ENCODE measurements around the gene CYP26B1. TPM values are rescaled to one million over a fixed set of nuclear protein-coding genes. Genes with fewer than 3 reads are reported as not detected.

The CYP26B1 gene, protein sequence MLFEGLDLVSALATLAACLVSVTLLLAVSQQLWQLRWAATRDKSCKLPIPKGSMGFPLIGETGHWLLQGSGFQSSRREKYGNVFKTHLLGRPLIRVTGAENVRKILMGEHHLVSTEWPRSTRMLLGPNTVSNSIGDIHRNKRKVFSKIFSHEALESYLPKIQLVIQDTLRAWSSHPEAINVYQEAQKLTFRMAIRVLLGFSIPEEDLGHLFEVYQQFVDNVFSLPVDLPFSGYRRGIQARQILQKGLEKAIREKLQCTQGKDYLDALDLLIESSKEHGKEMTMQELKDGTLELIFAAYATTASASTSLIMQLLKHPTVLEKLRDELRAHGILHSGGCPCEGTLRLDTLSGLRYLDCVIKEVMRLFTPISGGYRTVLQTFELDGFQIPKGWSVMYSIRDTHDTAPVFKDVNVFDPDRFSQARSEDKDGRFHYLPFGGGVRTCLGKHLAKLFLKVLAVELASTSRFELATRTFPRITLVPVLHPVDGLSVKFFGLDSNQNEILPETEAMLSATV
- total RNA-seq (2.5 TPM), polyA plus RNA-seq (ENCODE audit: insufficient read depth, low read depth, low replicate concordance) (3.1 TPM)
- long read RNA-seq, donor 1, full-length matches to known transcripts = 2 of 2 reads
- long read RNA-seq, donor 1, partial matches to known transcripts = 0 of 2 reads
- long read RNA-seq, donor 1, other reads (novel, unspliced or antisense) = 0 of 2 reads
- long read RNA-seq, donor 2, full-length matches to known transcripts = 1 of 1 reads
- long read RNA-seq, donor 2, partial matches to known transcripts = 0 of 1 reads
- long read RNA-seq, donor 2, other reads (novel, unspliced or antisense) = 0 of 1 reads
- long read RNA-seq, donor 3, full-length matches to known transcripts = 1 of 1 reads
- long read RNA-seq, donor 3, partial matches to known transcripts = 0 of 1 reads
- long read RNA-seq, donor 3, other reads (novel, unspliced or antisense) = 0 of 1 reads
- long read RNA-seq, donor 4, full-length matches to known transcripts = 4 of 4 reads
- long read RNA-seq, donor 4, partial matches to known transcripts = 0 of 4 reads
- long read RNA-seq, donor 4, other reads (novel, unspliced or antisense) = 0 of 4 reads
- long read RNA-seq, donor 5 = 0 reads
- long read RNA-seq, donor 6 = 0 reads
- long read RNA-seq, donor 7, partial matches to known transcripts = 1 of 4 reads
- long read RNA-seq, donor 7, other reads (novel, unspliced or antisense) = 3 of 4 reads
- long read RNA-seq, donor 8 = 0 reads
- long read RNA-seq, donor 9 = 0 reads
- long read RNA-seq, donor 10, full-length matches to known transcripts = 3 of 3 reads
- long read RNA-seq, donor 10, partial matches to known transcripts = 0 of 3 reads
- long read RNA-seq, donor 10, other reads (novel, unspliced or antisense) = 0 of 3 reads

GRCh38 chr2:72147303-72147971 lies at the start of gene CYP26B1:
Gene CYP26B1, minus strand, starts transcription at chr2:72147862. Its CDS starts 28 bp downstream, at chr2:72147834.
- no peak for FAIRE-seq
- intact Hi-C loops (cut with DNase I) = loop anchor here (10.0 kb wide), 1 partner anchor 213 kb away; no protein-coding TSS in a partner anchor
- no peaks in the 10 kb centered on the region for H3K36me3 ChIP-seq (ENCODE audit: control insufficient read depth in 2 of 3, insufficient read depth in 3 of 3, low read length in 3 of 3)
- peaks cover 37% of the 10 kb centered on the region for H3K27me3 ChIP-seq (ENCODE audit: control insufficient read depth, insufficient read depth, low read length)
- DNase-seq = peak in 4 of 5 donors; percentile 42 to 79 (median 48)
- H3K9me3 ChIP-seq (ENCODE audit: control insufficient read depth in 2 of 3, insufficient read depth in 1 of 3, low read length in 3 of 3) = no peaks in the 10 kb centered on the region
- H3K9ac ChIP-seq (ENCODE audit: low read length in 3 of 3) = peak within 1 kb of the TSS in 1 of 3 donors; percentile 26
- peak within 1 kb of the TSS; percentile 49 to 63 (median 58) for H3K4me3 ChIP-seq (ENCODE audit: low read length in 3 of 3)
- H3K27ac ChIP-seq (ENCODE audit: low read depth in 2 of 2, low read length in 2 of 2) = no peak within 1 kb of the TSS
- H3K4me1 ChIP-seq (ENCODE audit: control insufficient read depth in 2 of 3, insufficient read depth in 2 of 3, low read depth in 1 of 3, low read length in 3 of 3) = peaks cover 0 to 25% (median 3%) of the 10 kb centered on the region in 3 donors
- TF ChIP-seq, protein P1, sequence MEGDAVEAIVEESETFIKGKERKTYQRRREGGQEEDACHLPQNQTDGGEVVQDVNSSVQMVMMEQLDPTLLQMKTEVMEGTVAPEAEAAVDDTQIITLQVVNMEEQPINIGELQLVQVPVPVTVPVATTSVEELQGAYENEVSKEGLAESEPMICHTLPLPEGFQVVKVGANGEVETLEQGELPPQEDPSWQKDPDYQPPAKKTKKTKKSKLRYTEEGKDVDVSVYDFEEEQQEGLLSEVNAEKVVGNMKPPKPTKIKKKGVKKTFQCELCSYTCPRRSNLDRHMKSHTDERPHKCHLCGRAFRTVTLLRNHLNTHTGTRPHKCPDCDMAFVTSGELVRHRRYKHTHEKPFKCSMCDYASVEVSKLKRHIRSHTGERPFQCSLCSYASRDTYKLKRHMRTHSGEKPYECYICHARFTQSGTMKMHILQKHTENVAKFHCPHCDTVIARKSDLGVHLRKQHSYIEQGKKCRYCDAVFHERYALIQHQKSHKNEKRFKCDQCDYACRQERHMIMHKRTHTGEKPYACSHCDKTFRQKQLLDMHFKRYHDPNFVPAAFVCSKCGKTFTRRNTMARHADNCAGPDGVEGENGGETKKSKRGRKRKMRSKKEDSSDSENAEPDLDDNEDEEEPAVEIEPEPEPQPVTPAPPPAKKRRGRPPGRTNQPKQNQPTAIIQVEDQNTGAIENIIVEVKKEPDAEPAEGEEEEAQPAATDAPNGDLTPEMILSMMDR (IDR thresholded peaks at IDR 0.05; ENCODE audit: borderline replicate concordance, extremely low read depth, insufficient read depth) = no peak

DNA sequence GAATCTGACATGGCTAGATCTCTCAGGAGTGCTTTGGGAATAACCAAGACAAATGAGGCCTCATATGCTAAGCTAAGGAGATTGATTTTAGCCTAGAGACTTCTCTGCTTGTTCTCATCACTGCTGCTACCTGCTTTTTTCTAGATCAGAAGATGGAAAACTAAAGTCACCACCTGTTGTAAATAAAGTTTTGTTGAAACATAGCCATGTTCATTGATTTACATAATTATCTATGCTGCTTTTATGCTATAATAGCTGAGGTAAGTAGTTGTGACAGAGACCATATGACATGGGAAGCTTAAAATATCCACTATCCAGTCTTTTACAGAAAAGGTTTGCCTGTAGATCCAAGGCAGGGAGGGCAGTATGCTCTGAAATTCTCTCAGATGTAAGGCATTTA lies 46.1 kb upstream of the CYP26B1 start:
- no peak for FAIRE-seq
- no peak overlapping the region for H3K27ac ChIP-seq (ENCODE audit: low read depth in 2 of 2, low read length in 2 of 2)
- TF ChIP-seq, protein P1 (IDR thresholded peaks at IDR 0.05; ENCODE audit: borderline replicate concordance, extremely low read depth, insufficient read depth) = no peak
- no peak for DNase-seq
- no peaks in the 10 kb centered on the region for H3K4me1 ChIP-seq (ENCODE audit: control insufficient read depth in 2 of 3, insufficient read depth in 2 of 3, low read depth in 1 of 3, low read length in 3 of 3)
- H3K9ac ChIP-seq (ENCODE audit: low read length in 3 of 3) = no peak overlapping the region
- no peak overlapping the region for H3K4me3 ChIP-seq (ENCODE audit: low read length in 3 of 3)
- intact Hi-C loops (cut with DNase I) = no loop called here
- no peaks in the 10 kb centered on the region for H3K36me3 ChIP-seq (ENCODE audit: control insufficient read depth in 2 of 3, insufficient read depth in 3 of 3, low read length in 3 of 3)
- H3K27me3 ChIP-seq (ENCODE audit: control insufficient read depth, insufficient read depth, low read length) = no peaks in the 10 kb centered on the region
- no peaks in the 10 kb centered on the region for H3K9me3 ChIP-seq (ENCODE audit: control insufficient read depth in 2 of 3, insufficient read depth in 1 of 3, low read length in 3 of 3)

DNA sequence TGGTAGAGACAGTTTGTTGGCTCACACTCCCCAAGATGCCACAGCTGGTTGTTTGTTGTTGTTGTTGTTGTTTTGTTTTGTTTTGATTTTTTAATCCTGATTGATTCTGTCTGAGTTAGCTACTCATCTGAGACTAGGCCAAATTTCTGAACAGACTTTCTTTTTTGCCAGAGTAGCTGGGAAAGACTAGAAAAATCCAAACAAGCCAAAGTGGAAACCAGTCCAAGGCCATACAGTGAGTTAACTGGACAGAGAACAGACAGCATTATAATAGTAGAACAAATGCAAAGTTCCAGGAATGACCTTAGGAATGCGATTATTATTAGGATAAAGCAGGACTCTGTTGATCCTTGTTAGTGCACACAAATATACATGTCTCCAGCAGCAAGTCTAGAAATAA lies 43.8 kb upstream of the CYP26B1 start:
- Histone ChIP-seq H3K9ac (ENCODE audit: low read length in 3 of 3) (no peak overlapping the region), H3K9me3 (ENCODE audit: control insufficient read depth in 2 of 3, insufficient read depth in 1 of 3, low read length in 3 of 3) (no peaks in the 10 kb centered on the region), H3K4me1 (ENCODE audit: control insufficient read depth in 2 of 3, insufficient read depth in 2 of 3, low read depth in 1 of 3, low read length in 3 of 3) (no peaks in the 10 kb centered on the region), H3K4me3 (ENCODE audit: low read length in 3 of 3) (no peak overlapping the region), H3K27ac (ENCODE audit: low read depth in 2 of 2, low read length in 2 of 2) (no peak overlapping the region), H3K36me3 (ENCODE audit: control insufficient read depth in 2 of 3, insufficient read depth in 3 of 3, low read length in 3 of 3) (no peaks in the 10 kb centered on the region), H3K27me3 (ENCODE audit: control insufficient read depth, insufficient read depth, low read length) (no peaks in the 10 kb centered on the region)
- TF ChIP-seq, protein P1 (IDR thresholded peaks at IDR 0.05; ENCODE audit: borderline replicate concordance, extremely low read depth, insufficient read depth) = no peak
- intact Hi-C loops (cut with DNase I) = no loop called here
- FAIRE-seq (no peak), DNase-seq (no peak)

All from kidney (tissue), 22 donors.